ENCODE results near the gene MRPL18.

MRPL18 gene

DNA sequence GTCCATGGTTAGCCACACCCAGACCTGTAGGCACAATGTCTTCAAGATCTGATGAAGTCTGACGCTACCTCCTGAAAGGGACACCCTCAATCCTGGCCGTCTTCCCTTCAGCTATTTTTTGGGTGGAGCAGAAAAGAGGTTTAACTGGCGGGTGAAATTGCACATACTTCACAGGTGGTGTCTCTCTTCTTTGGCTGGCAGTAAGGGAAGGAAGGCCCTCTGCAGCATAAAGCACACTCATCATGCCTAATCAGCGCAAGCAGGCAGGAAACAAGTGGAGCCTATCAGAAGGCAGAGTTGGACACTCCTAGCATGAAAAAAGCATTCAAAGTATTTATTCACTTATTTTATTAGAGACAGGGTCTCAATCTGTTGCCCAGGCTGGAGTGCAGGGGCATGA, 42.7 kb downstream of the MRPL18 start:
- no peak overlapping the region for H3K4me3 ChIP-seq (ENCODE audit: low read depth, low read length)
- no peaks in the 10 kb centered on the region for H3K36me3 ChIP-seq
- TF ChIP-seq, protein P1, sequence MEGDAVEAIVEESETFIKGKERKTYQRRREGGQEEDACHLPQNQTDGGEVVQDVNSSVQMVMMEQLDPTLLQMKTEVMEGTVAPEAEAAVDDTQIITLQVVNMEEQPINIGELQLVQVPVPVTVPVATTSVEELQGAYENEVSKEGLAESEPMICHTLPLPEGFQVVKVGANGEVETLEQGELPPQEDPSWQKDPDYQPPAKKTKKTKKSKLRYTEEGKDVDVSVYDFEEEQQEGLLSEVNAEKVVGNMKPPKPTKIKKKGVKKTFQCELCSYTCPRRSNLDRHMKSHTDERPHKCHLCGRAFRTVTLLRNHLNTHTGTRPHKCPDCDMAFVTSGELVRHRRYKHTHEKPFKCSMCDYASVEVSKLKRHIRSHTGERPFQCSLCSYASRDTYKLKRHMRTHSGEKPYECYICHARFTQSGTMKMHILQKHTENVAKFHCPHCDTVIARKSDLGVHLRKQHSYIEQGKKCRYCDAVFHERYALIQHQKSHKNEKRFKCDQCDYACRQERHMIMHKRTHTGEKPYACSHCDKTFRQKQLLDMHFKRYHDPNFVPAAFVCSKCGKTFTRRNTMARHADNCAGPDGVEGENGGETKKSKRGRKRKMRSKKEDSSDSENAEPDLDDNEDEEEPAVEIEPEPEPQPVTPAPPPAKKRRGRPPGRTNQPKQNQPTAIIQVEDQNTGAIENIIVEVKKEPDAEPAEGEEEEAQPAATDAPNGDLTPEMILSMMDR (IDR thresholded peaks at IDR 0.05; ENCODE audit: low read depth, low read length): no peak
- DNase-seq: no peak
- no peaks in the 10 kb centered on the region for H3K9me3 ChIP-seq
- no peaks in the 10 kb centered on the region for H3K27me3 ChIP-seq
- no peaks in the 10 kb centered on the region for H3K4me1 ChIP-seq

DNA sequence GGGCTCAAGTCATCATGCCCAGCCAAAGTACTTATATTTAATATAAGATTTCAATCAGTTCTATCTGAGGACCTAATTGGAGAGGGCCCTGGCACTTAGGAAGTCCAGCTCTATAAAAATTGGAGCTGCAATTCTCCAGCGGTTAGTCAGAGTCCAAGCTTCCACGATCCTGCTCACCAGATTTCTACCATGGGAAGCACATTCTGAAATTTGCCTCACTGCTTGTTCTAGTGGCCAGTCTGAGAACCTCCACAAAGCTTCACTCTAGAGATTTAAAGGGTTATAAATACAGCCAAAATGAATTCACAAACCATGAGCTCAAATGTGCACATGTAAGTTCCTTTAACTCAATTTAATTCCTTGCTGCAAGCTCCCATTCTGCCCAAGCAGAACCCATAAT, 43.3 kb downstream of the MRPL18 start:
- peaks cover 3% of the 10 kb centered on the region; the same call in 1 of the 2 replicates for H3K27me3 ChIP-seq
- TF ChIP-seq, protein P1 (IDR thresholded peaks at IDR 0.05; ENCODE audit: low read depth, low read length): no peak
- no peak overlapping the region for H3K4me3 ChIP-seq (ENCODE audit: low read depth, low read length)
- H3K4me1 ChIP-seq: no peaks in the 10 kb centered on the region
- no peaks in the 10 kb centered on the region for H3K36me3 ChIP-seq
- no peaks in the 10 kb centered on the region for H3K9me3 ChIP-seq
- no peak for DNase-seq

- H3K4me3 ChIP-seq (ENCODE audit: low read depth, low read length): no peak overlapping the region
- no peak for DNase-seq
- no peaks in the 10 kb centered on the region for H3K9me3 ChIP-seq
- TF ChIP-seq, protein P1 (IDR thresholded peaks at IDR 0.05; ENCODE audit: low read depth, low read length): no peak
- H3K27me3 ChIP-seq: peaks cover 3% of the 10 kb centered on the region; the same call in 1 of the 2 replicates
- H3K36me3 ChIP-seq: no peaks in the 10 kb centered on the region
- no peaks in the 10 kb centered on the region for H3K4me1 ChIP-seq
Observed at GRCh38 chr6:159833997-159834603, 43.8 kb downstream of the MRPL18 start.

GRCh38 chr6:159836718-159837490, 46.6 kb downstream of the MRPL18 start:
- Histone ChIP-seq H3K4me1 (no peaks in the 10 kb centered on the region), H3K9me3 (no peaks in the 10 kb centered on the region), H3K4me3 (ENCODE audit: low read depth, low read length) (no peak overlapping the region), H3K27me3 (peaks cover 3% of the 10 kb centered on the region; the same call in 1 of the 2 replicates), H3K36me3 (no peaks in the 10 kb centered on the region)
- DNase-seq: no peak
- TF ChIP-seq, protein P1 (IDR thresholded peaks at IDR 0.05; ENCODE audit: low read depth, low read length): no peak

DNA sequence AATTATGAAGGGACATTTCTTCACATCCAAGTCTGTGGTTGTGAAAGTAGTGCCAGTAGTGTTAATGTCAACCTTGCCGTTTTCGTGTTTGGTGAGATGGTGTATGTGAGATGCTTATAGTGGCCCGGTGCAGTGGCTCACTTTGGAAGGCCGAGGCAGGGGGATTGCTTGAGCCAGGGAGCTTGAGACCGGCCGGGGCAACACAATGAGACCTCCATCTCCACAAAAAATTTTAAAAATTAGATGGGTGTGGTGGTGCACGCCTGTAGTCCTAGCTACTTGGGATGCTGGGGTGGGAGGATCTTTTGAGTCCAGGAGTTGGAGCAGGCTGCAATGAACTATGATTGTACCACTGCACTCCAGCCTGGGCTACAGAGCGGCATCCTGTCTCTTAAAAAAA, 47.2 kb downstream of the MRPL18 start:
- peaks cover 3% of the 10 kb centered on the region; the same call in 1 of the 2 replicates for H3K27me3 ChIP-seq
- TF ChIP-seq, protein P1 (IDR thresholded peaks at IDR 0.05; ENCODE audit: low read depth, low read length): no peak
- H3K9me3 ChIP-seq: no peaks in the 10 kb centered on the region
- H3K36me3 ChIP-seq: no peaks in the 10 kb centered on the region
- no peaks in the 10 kb centered on the region for H3K4me1 ChIP-seq
- H3K4me3 ChIP-seq (ENCODE audit: low read depth, low read length): no peak overlapping the region
- DNase-seq: no peak

Data from BE2C (cell line).